GM18909 (cell line): Measurements from ENCODE around the gene CNTFR.
"Not testable (repeated sequence)": the region's sequence is repeated elsewhere in the genome, so short reads cannot be mapped to it uniquely, and the experiment has no call there.

Source experiments
- ATAC-seq: cut with Tn5 transposase; IDR thresholded peaks from one replicate; pipeline ENCODE4 v1.9.1; 2021; ENCODE audit warnings: mild to moderate bottlenecking; ENCODE audit not compliant: unreplicated experiment, poor library complexity

CNTFR gene, protein sequence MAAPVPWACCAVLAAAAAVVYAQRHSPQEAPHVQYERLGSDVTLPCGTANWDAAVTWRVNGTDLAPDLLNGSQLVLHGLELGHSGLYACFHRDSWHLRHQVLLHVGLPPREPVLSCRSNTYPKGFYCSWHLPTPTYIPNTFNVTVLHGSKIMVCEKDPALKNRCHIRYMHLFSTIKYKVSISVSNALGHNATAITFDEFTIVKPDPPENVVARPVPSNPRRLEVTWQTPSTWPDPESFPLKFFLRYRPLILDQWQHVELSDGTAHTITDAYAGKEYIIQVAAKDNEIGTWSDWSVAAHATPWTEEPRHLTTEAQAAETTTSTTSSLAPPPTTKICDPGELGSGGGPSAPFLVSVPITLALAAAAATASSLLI

DNA sequence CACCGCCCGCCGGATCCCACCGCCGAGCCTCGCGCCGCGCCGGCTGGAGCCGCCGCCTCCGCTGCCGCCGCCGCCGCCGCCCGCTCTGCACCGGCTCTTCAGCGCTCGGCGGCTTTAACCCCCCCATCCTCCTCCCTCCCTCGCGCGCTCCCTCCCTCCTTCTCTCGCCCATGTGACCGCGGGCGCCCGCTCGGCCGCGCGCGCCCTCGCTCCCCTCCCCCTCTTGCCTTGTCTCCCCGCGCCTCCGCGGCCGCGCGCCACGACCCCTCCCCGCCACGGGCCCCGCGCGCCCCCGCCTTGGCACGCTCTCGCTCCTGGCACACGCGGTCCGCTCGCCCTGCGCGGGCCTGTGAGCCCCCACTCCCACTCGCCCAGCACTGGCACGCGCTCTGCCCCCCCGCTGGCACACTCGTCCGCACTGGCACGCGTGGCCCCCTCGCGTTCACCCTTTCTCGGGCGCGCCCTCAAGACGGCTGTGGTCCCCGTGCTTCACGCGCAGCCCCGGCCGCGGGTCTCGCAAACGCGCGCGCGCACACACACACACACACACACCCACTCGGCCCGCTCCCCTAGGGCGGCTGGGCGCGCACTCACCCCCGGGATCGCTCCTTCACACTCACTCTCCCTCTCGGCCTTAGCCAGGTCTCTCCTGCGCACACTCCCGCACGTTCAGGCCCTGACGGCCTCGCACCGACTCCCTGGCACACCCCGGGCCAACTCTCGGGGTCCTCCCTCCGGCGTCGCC lies at the start of gene CNTFR:
Gene CNTFR (minus strand): TSS at position 89 of the 745 bp plus-strand sequence. CDS start 20,743 bp downstream, outside the sequence.
- ATAC-seq: no peak

DNA sequence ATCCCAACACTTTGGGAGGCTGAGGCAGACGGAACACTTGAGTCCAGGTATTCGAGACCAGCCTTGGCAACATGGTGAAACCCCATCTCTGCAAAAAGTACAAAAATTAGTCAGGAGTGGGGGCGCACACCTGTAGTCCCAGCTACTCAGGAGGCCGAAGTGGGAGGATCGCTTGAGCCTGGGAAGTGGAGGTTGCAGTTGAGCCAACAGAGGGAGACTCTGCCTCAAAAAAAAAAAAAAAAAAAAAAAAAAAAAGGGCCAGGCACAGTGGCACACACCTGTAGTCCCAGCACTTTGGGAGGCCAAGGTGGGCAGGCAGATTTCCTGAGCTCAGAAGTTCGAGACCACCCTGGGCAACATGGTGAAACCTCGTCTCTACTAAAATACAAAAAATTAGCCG lies 49.8 kb upstream of the CNTFR start:
- ATAC-seq: not testable (repeated sequence)

DNA sequence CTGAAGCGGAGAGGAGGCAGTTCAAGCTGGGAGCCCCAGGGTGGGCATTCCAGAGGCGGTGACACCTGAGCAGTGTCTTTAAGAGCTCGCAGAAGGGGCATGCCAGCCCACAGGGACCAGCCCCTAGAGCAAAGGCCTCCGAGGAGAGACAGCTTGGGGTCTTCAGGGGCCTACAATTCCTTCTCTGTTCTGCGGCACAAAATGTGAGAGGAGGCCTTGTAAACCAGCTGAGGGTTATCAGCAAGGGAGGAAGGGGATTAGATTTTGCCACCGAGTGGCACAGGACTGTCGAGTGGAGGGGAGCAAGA lies 48.6 kb upstream of the CNTFR start:
- no peak for ATAC-seq

DNA sequence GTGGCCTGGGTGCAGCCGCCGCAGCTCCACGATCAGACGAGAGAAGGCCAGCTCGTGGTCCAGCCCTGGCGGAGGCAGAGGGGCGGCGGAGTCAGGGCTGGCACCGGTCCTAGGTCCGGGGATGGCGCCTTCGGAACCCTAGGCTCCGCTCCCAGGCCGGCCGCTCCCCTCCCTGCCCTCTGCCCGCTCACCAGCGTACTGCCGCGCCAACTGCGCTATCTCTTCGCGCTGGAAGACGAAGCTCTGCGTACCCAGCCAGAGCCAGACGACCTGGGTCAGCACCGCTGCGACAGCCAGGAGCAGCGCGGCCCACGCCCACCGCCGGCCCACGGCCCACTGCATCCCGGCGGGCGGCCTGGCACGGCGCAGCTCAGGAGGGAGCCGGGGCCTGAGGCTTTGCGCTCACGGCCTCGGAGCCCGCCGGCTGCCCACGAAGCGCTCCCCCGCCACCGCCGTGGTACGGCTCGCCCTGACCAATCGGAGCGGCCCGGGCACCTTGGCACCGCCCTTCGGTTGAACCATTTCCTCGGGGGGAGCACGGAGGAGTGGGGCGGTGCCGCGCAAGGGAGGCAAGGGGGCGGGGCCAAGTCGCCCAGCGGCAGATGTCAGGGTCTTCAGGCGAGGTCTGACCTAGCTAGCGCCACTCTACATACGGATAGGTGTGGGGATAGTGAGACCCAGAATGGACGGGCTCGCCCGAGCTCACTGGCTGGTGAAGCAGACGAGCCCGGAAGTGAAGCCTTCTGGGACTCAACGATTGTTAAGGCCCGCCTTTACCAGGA lies 48.0 kb upstream of the CNTFR start, which contains the start of gene SIGMAR1:
Gene SIGMAR1 (minus strand): TSS at position 432 of the 782 bp plus-strand sequence. CDS start 90 bp downstream, at position 342.
- peak; percentile 89 for ATAC-seq

DNA sequence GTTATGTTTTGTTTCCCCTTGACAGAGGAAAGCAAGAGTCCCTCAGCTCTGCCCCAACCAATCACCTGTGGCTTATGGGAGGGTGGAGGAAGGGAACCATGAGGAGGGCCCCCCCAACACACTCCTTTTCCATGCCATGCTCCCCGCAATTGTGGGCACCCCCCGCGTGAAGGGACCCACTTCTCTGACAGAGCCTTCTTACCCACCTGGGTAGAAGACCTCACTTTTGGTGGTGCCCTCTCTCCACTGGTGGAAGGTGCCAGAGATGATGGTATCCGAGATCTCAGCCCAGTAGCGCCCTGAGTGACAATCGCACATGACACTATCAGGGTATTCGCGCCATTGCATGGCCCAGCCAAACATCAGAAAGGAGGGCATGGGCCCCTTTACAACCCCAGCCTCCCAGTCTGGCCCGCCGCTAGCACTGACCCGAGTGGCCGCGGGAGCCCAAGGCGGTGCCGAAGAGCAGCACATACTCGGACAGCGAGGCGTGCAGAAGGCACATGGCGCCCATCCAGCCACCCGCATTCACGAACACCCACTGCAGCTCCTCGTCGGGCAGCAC lies 47.3 kb upstream of the CNTFR start:
- ATAC-seq: no peak

DNA sequence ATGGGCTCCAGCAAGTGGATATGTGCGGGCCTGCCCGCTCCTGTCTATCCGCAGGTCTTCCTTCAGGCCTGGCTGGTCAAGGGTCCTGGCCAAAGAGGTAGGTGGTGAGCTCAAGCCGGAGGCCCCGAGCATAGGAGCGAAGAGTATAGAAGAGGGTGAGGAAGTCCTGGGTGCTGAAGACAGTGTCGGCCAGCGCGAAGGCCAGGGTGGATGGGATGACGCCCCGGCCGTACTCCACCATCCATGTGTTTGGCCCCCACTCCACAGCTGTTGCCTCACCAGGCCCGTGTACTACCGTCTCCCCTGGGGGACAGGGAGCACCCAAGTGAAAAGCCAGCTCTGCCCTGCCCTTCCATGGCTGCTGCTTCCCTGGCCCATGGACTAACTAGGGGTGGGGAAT lies 46.0 kb upstream of the CNTFR start:
- no peak for ATAC-seq

DNA sequence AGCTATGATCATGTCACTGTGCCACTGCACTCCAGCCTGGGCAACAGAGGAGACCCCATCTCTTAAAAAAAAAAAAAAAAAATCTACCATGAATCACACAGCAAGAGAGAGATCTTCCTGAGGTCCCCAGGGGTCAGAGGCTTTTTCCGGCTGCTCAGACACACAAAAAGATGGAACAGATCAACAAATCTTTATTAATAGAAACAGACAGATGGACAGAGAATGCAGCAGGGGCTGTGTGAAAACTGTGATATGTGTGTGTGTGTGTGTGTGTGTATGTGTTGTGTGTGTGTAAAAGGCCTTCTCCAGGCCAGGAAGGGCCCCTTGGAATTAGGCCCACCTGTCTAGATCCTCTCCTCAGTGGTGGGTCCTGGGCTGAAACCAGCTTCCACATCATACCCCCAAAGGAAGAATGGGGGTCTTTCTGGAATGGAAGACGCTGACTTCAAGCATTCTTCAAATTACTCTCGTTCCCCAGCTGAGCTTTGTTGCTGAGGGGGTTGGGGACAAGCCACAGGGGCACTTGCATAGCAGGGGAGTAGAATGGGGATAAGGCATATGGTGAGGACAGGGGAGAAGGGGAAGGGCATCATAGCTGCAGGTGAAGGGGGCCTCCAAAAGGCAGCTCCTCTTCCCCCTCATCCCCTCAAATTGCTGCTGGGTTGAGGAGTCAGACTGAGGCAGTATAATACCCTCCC lies 45.2 kb upstream of the CNTFR start:
- ATAC-seq: no peak

DNA sequence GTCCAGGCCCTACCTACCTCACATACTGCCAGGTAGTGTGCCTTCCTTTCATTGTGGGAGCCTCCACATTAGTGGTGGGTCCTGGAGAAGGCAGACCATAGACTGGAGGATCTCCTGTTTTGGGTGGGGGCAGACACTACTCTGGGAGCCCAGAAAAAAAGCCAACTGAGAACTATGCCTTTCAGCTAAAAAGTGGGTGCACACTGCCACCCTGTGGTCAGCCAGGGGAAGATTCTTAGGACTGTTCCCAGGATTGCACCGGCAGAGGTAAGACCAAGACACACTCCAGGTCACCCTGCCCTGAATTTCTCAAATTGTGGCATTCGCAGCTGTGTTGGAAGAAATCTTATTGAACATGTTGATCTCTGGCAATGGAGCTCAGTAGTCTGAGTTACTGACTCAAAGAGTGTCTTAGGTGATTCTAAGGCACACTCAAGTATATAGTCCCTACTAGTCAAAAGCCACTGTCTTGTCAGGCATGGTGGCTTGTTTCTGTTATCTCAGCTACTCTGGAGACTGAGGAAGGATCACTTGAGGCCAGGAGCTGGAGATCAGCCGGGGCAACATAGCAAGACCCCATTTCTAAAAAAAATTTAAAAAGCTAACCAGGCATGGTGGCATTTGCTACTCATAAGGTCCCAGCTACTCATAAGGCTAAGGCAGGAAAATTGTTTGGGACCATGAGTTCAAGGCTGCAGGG lies 44.5 kb upstream of the CNTFR start:
- peak; percentile 42 for ATAC-seq

DNA sequence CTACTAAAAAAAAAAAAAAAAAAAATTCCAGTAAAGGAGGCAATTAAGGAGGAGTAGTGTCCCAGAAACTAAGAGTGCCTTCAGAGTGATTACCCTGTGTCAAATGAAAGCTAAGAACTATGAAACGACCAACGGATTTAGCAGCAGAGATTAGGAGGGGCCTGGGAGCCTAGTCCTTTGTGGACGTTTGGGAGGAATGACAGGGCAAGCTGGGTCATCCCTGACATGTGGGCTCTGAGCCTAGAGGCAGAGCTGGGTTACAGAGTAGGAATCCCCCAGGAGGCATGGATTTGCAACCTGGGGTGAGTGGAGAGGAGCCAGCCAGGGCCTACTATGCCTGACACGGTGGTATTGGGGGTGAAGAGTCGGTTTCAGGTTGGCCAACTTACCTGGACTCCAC lies 43.6 kb upstream of the CNTFR start:
- no peak for ATAC-seq

DNA sequence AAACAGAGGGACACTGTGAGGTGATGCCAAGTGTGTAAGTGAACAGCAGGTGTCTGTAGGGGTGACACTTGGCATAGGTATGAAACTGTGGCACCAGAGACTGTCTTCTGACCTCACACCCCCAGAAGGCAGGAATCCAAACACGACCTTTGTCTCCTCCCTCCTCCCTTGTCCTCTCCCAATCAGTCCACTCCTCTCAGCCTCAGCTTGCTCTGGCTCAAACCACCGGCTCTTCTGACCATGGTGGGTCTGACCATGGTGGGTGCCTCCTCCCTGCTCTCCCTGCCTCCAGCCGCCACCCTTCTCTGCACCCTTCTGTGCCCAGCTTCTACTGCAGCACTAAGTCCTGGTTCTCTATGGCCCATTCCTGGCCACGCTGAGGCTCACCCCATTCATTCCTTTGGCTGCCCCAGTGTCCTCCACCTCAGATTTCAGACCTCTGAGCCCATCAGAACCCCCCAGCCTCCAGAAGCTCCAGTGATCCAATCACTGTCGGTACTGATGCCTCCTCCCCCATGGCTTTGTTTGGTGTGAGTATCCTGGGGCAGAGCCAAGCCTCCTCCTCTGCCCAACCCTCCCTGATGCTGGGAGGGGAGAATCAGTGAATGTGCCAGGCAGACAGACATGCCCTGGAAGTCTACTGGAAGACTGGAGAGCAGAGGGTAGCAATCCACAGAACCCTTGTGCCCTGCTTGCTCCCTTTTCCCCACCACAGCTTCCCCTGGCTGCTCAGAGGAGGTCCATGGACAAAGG lies 41.1 kb upstream of the CNTFR start:
- no peak for ATAC-seq

DNA sequence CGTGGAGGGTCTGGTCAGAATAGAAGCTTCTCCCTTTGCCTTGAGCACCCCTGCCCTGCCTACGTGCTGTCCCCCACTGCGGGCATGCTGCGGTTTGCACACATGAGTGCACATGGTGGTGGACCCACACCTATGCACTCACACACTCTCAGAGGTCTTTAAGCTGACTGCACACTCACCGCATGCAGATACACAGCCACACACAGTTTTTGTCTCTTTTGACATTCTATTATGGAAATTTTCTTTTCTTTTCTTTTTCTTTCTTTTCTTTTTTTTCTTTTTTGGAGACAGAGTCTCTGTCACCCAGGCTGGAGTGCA lies 39.9 kb upstream of the CNTFR start:
- ATAC-seq: no peak

DNA sequence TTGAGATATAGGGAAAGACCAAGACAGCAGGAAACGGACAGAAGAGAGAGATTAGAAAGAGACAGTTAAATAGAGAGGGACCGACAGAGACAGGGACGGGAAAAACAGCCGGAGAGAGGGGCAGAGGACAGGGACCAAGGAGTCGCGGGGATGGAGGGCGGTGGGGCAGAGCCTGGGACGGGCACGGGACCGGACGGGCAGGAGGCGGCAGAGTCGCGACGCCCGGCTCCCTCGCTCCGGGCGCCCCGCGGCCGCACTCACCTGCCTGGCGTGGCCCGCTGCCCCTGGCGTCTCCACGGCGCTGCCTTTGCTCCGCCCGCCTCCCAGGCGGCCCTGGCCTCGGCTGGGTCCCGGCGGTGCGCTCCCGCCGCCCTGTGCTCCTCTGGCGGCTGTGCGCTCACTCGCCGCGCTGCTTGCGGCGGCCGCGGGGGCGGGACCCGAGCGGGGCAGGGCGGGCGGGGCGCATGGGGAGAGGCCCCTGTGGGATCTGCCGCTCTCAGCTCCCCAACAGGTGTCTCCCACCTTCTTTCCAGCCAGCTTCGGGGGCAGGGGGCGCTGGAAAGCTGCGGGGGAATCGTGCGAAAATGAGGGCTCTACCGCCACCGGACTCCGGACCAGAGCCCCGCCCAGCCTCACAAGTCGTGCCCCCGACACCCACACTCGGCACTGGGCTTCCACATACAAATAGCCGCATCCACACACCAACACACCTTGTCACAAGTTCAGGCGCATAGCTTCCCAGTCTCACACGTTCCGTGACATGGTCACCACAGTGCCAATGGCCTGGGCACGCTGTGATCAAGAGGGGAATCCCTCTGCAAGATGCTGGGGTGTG lies 39.3 kb upstream of the CNTFR start, which contains the start of gene ARID3C:
Gene ARID3C (minus strand): TSS at position 411 of the 835 bp plus-strand sequence. CDS start 1,052 bp downstream, outside the sequence.
- ATAC-seq: no peak

DNA sequence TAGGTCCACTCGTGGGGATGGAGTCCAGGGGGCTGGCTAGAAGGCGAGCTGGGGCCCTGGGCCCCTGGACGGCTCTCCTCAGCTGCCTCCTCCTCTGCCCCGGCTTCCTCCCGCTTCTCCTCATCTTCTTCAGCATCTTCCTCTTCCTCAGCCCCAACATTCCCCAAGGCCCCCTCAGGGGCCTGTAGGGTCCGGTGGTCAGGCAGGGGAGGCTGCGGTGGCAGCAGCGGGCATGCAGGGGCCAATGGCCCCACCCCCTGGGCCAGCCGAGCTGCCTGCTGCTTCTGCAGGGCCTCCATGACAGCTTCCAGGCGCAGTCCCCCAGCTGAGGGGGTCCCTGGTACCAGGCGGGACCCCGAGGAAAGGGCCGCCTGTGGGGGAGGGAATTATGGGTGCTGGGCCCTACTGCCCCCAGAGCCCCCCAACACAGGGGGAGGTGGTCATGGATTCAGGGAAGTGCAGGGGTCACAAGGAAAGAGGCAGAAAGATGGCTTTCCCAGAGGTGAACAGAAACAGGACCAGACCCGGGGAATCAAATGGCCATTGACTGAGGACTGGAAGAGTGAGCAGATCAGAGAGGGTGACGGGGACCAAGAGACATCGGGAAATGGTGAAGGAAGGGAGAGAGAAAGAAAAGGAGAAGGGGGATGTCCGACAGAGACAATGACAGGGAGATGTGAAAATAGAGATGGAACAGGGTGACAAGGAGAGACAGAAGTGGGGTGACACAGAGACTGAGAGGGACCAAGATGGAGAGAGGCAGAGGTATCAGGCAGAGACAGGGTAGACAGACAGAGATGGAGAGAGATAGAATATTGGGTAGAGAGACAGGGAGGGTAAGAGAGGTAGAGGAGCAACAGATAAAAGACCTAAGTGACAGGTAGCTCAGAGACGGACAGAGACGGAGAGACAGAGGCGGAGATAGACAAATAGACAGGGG lies 38.5 kb upstream of the CNTFR start:
- no peak for ATAC-seq

DNA sequence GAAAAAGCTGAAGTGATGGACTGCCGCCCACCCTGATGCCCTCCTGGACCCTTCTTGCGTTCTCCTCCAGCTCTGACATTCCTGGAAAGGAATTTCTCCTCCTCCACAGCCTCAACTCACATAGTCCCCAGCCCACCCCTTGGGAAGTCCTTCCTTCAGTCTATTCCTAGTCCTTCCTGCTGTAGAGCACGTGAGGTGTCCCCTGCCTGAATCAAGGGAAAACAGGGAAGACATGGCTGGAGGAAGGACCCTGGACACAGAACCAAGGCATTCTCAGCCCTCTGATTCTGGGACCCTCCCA lies 35.6 kb upstream of the CNTFR start:
- no peak for ATAC-seq

DNA sequence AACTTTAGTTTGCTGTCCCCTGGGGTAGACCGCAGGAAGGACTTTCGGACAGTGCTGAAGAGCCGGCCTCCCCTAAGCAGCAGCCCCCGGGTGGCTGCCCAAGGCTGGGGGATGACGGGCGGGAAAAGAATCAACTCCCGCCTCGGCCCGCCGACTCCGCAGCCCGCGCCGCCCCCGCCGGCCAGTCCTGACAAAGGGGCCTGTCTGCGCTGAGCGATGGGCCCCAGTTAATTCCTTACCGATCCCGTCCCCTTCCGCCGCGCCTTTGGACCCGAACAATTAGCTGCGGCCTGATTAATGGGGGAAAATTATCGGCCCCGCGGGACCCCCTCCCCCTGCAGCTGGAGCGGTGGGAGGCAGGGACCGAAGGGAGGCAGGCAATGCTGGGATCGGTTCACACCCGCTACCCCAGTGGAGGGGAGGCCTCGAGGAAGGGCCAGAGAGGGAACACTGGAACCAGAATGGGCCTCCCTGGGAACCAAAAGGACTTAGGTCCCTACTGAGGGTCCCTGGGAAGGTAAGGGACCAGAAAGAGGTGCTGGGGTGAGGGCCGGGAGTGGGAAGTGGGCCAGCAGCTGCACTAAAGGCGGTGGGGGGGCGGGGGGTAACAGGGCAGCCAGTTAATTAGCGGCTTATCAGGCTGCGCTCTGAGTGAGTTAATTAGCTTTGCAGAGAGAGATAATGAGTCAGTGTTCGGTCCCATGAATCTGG lies 35.1 kb upstream of the CNTFR start:
- ATAC-seq: no peak
